Loucy (cell line): ENCODE data around the gene C10orf62.

ENCODE experiments used
- EZH2phosphoT487 ChIP-seq: fragments of 200-600 bp; IDR thresholded peaks from 2 replicates; pipeline ENCODE4 v1.6.1; 2018; ENCODE audit warnings: antibody characterized with exemption, mild to moderate bottlenecking, moderate library complexity, borderline replicate concordance
- TF ChIP-seq, protein P1 (sequence below): fragments of 200-600 bp; sonication (generic); conservative IDR thresholded peaks from 2 replicates; pipeline ENCODE4 v1.5.1; 2014; ENCODE audit warnings: mild to moderate bottlenecking, antibody characterized with exemption, low read length

DNA sequence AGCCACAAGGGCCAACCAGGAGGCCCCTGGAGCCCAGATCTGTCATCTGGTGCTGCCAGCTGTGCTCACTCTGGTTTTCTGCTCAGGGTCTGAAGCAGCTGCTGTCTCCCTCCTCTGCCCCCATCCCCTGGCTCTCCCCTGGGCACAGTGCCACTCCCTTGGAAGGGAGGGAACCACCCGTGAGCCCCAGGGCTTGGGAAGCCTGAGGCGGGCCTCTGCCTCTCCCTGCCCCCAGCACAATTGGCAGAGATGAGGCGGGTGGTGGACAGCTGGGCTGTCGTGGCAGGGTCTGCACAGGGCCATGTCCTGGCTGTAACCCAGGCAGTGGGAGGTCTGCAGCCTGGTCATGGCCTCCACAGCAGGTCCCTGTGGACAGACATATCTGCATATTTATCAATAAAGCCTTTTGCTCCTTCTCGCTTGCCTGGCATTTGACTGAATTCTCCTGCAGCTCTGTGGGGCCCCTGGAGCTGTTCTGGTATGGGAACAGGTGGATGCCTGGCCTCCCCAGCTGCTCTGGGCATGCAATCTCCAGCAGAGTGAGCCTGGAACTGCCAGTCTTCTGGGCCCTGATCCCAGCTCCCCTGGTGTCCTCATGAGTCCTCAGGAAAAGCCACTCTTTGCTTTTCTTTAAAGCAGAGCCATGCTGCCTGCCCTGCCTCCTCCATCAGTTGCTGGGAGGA is 18.6 kb upstream of the C10orf62 start:
- TF ChIP-seq, protein P1, sequence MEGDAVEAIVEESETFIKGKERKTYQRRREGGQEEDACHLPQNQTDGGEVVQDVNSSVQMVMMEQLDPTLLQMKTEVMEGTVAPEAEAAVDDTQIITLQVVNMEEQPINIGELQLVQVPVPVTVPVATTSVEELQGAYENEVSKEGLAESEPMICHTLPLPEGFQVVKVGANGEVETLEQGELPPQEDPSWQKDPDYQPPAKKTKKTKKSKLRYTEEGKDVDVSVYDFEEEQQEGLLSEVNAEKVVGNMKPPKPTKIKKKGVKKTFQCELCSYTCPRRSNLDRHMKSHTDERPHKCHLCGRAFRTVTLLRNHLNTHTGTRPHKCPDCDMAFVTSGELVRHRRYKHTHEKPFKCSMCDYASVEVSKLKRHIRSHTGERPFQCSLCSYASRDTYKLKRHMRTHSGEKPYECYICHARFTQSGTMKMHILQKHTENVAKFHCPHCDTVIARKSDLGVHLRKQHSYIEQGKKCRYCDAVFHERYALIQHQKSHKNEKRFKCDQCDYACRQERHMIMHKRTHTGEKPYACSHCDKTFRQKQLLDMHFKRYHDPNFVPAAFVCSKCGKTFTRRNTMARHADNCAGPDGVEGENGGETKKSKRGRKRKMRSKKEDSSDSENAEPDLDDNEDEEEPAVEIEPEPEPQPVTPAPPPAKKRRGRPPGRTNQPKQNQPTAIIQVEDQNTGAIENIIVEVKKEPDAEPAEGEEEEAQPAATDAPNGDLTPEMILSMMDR, result no peak
- TF ChIP-seq EZH2phosphoT487, result no peak
